GM23338 (cell line): Measurements from ENCODE around the gene DUS2. TPM values are rescaled to one million over a fixed set of nuclear protein-coding genes. Genes with fewer than 3 reads are reported as not detected.

Experiments used
- ATAC-seq: fragments of 200-7000 bp; cut with Tn5 transposase; 3 replicates; pipeline ENCODE4 v1.9.1; 2020
- DNase-seq: peaks from one replicate; pipeline ENCODE4 v3.0.0-alpha.2; 2015; ENCODE audit warnings: low spot score
- H2AFZ ChIP-seq: fragments of 200-600 bp; sonication (generic); 2 replicates; pipeline ENCODE4 v1.8.0; 2016; ENCODE audit warnings: antibody characterized with exemption, mild to moderate bottlenecking, moderate library complexity
- H3F3A ChIP-seq: fragments of 200-600 bp; sonication (generic); replicated peaks from 2 replicates; pipeline ENCODE4 v1.8.0; 2017; ENCODE audit warnings: antibody characterized with exemption, mixed run types, low read depth
- H3K27ac ChIP-seq: fragments of 200-600 bp; sonication (generic); 2 replicates; pipeline ENCODE4 v1.6.1; 2016; ENCODE audit warnings: low read depth
- H3K27me3 ChIP-seq: fragments of 200-600 bp; sonication (generic); 2 replicates; pipeline ENCODE4 v1.8.0; 2016; ENCODE audit warnings: mild to moderate bottlenecking, mixed run types, moderate library complexity; ENCODE audit not compliant: insufficient read depth
- H3K36me3 ChIP-seq: fragments of 200-600 bp; sonication (generic); 2 replicates; pipeline ENCODE4 v1.8.0; 2016; ENCODE audit warnings: mild to moderate bottlenecking; ENCODE audit not compliant: insufficient read depth
- H3K4me1 ChIP-seq: fragments of 200-600 bp; sonication (generic); 2 replicates; pipeline ENCODE4 v1.8.0; 2016; ENCODE audit warnings: mild to moderate bottlenecking, moderate library complexity; ENCODE audit not compliant: insufficient read depth
- H3K4me2 ChIP-seq: fragments of 200-600 bp; sonication (generic); 2 replicates; pipeline ENCODE4 v1.7.1; 2017; ENCODE audit warnings: mixed run types
- H3K4me3 ChIP-seq: fragments of 200-600 bp; sonication (generic); 2 replicates; pipeline ENCODE4 v1.6.1; 2016; ENCODE audit warnings: mixed run types
- H3K79me2 ChIP-seq: fragments of 200-600 bp; sonication (generic); replicated peaks from 2 replicates; pipeline ENCODE4 v1.8.0; 2017; ENCODE audit warnings: mild to moderate bottlenecking; ENCODE audit not compliant: insufficient read depth
- H3K9me2 ChIP-seq: fragments of 200-600 bp; sonication (generic); 2 replicates; pipeline ENCODE4 v1.8.0; 2017; ENCODE audit not compliant: insufficient read depth
- H4K20me1 ChIP-seq: fragments of 200-600 bp; sonication (generic); replicated peaks from 2 replicates; pipeline ENCODE4 v1.8.0; 2017; ENCODE audit warnings: mild to moderate bottlenecking; ENCODE audit not compliant: insufficient read depth
- H3K27ac Mint-ChIP-seq: 2 replicates; pipeline ENCODE4 v1.8.0; 2020; ENCODE audit warnings: inconsistent platforms, mild to moderate bottlenecking, moderate library complexity, mixed read lengths
- H3K27me3 Mint-ChIP-seq: 3 replicates; pipeline ENCODE4 v1.8.0; 2022; ENCODE audit warnings: low read depth, mild to moderate bottlenecking, moderate library complexity, mixed read lengths, inconsistent platforms; ENCODE audit not compliant: insufficient read depth, poor library complexity
- H3K36me3 Mint-ChIP-seq: 3 replicates; pipeline ENCODE4 v1.8.0; 2021; ENCODE audit warnings: low read depth, mild to moderate bottlenecking, inconsistent platforms, moderate library complexity, mixed read lengths
- H3K4me1 Mint-ChIP-seq: 3 replicates; pipeline ENCODE4 v1.8.0; 2020; ENCODE audit warnings: mild to moderate bottlenecking, inconsistent platforms, mixed read lengths
- H3K4me3 Mint-ChIP-seq: 3 replicates; pipeline ENCODE4 v1.8.0; 2021; ENCODE audit warnings: moderate library complexity, mild to moderate bottlenecking, inconsistent platforms, mixed read lengths
- H3K9me3 Mint-ChIP-seq: 3 replicates; pipeline ENCODE4 v1.8.0; 2020; ENCODE audit warnings: moderate library complexity, mild to moderate bottlenecking, inconsistent platforms, mixed read lengths
- CREB1 ChIP-seq: fragments of 250-450 bp; sonication (Bioruptor Pico); IDR thresholded peaks from 2 replicates; pipeline ENCODE4 v1.5.0; 2020; ENCODE audit warnings: low read depth, mild to moderate bottlenecking, moderate library complexity
- EZH2 ChIP-seq: fragments of 200-600 bp; sonication (generic); IDR thresholded peaks from one replicate; pipeline ENCODE4 v1.8.0; 2017; ENCODE audit warnings: antibody characterized with exemption, mild to moderate bottlenecking, low read depth; ENCODE audit not compliant: unreplicated experiment
- EZH2phosphoT487 ChIP-seq: fragments of 200-600 bp; sonication (generic); IDR thresholded peaks from one replicate; pipeline ENCODE4 v1.8.1; 2018; ENCODE audit warnings: antibody characterized with exemption; ENCODE audit not compliant: unreplicated experiment
- POLR2AphosphoS5 ChIP-seq: IDR thresholded peaks from 2 replicates; pipeline ENCODE4 v1.6.1; 2016; ENCODE audit warnings: antibody characterized with exemption, low read depth
- STAT1 ChIP-seq: IDR thresholded peaks from one replicate; pipeline ENCODE4 v1.6.1; 2016; ENCODE audit warnings: antibody characterized with exemption; ENCODE audit not compliant: unreplicated experiment
- ZNF114 ChIP-seq: fragments of 250-450 bp; sonication (Bioruptor Pico); IDR thresholded peaks from 2 replicates; pipeline ENCODE4 v1.5.0; 2020; ENCODE audit warnings: mild to moderate bottlenecking, moderate library complexity
- ZNF331 ChIP-seq: fragments of 250-450 bp; sonication (Bioruptor Pico); IDR thresholded peaks from 2 replicates; pipeline ENCODE4 v1.5.0; 2020; ENCODE audit warnings: low read depth, mild to moderate bottlenecking, moderate library complexity
- ZNF462 ChIP-seq: fragments of 250-450 bp; sonication (Bioruptor Pico); IDR thresholded peaks from 2 replicates; pipeline ENCODE4 v1.5.0; 2020; ENCODE audit warnings: mild to moderate bottlenecking, moderate library complexity
- polyA plus RNA-seq: library from polyadenylated mRNA; unstranded; fragments of >200 nt; fragmentation: Nextera tagmentation; extraction: Ambion mirVana; gene quantifications from 2 replicates; pipeline ENCODE4 v1.2.1, GENCODE V29; 2016
- total RNA-seq: library from RNA; depleted of rRNA; stranded (reverse); fragments of >200 nt; shearing (Covaris generic); gene quantifications from 2 replicates; pipeline ENCODE4 v1.2.3, GENCODE V29; 2014
- TF ChIP-seq, protein P1 (sequence below), 2 experiments: fragments of 200-600 bp in 1 of 2; sonication (generic) in 1 of 2; conservative IDR thresholded peaks; 2 replicates each; pipeline versions ENCODE4 v1.5.1 to v1.6.1; 2016 to 2017; ENCODE audit warnings: antibody characterized with exemption in 2 of 2, low read depth in 2 of 2, mild to moderate bottlenecking in 2 of 2, moderate library complexity in 1 of 2

Gene DUS2
- total and polyA plus RNA-seq, 2 experiments from 2014 or later = 13.3 to 26.4 TPM

- Mint-ChIP-seq H3K4me1 (no peaks in the 10 kb centered on the region; the same call in 2 of the 3 replicates), H3K4me3 (no peak overlapping the region), H3K27ac (no peak overlapping the region), H3K36me3 (no peaks in the 10 kb centered on the region), H3K9me3 (no peaks in the 10 kb centered on the region), H3K27me3 (peaks cover 4% of the 10 kb centered on the region)
- Histone ChIP-seq H3K36me3 (peaks cover 5% of the 10 kb centered on the region; the same call in 1 of the 2 replicates), H4K20me1 (peaks cover 7% of the 10 kb centered on the region; the same call in 1 of the 2 replicates), H3K4me1 (no peaks in the 10 kb centered on the region), H3K79me2 (peaks cover 43% of the 10 kb centered on the region), H3F3A (no peaks in the 10 kb centered on the region), H2AFZ (no peak overlapping the region), H3K27me3 (no peaks in the 10 kb centered on the region), H3K27ac (0 out of 2 replicates have a peak overlapping the region, but pooled peaks have one; percentile 47), H3K9me2 (no peaks in the 10 kb centered on the region), H3K4me3 (no peak overlapping the region), H3K4me2 (no peak overlapping the region)
- TF ChIP-seq ZNF331 (no peak), ZNF462 (CRISPR knock-in tag) (no peak), CREB1 (CRISPR knock-in tag) (no peak), EZH2 (no peak), ZNF114 (CRISPR knock-in tag) (no peak), POLR2AphosphoS5 (no peak), STAT1 (no peak), EZH2phosphoT487 (no peak)
- TF ChIP-seq, protein P1, sequence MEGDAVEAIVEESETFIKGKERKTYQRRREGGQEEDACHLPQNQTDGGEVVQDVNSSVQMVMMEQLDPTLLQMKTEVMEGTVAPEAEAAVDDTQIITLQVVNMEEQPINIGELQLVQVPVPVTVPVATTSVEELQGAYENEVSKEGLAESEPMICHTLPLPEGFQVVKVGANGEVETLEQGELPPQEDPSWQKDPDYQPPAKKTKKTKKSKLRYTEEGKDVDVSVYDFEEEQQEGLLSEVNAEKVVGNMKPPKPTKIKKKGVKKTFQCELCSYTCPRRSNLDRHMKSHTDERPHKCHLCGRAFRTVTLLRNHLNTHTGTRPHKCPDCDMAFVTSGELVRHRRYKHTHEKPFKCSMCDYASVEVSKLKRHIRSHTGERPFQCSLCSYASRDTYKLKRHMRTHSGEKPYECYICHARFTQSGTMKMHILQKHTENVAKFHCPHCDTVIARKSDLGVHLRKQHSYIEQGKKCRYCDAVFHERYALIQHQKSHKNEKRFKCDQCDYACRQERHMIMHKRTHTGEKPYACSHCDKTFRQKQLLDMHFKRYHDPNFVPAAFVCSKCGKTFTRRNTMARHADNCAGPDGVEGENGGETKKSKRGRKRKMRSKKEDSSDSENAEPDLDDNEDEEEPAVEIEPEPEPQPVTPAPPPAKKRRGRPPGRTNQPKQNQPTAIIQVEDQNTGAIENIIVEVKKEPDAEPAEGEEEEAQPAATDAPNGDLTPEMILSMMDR (conservative IDR thresholded peaks at IDR 0.05; ENCODE audit: low read depth in 2 of 2) = no peak
- DNase-seq (no peak), ATAC-seq (no peak)
Observed at GRCh38 chr16:68126395-68126794, 103.3 kb downstream of the DUS2 start.
